ENCODE results near the gene ZNF292.
"Not testable (repeated sequence)": the region's sequence is repeated elsewhere in the genome, so short reads cannot be mapped to it uniquely, and the experiment has no call there.

The ZNF292 gene

GRCh38 chr6:87281426-87281825 is 126.1 kb downstream of the ZNF292 start:
- DNase-seq: no peak

- no peak for DNase-seq
Observed at GRCh38 chr6:87282743-87283142, 127.4 kb downstream of the ZNF292 start.

- no peak for DNase-seq
Observed at GRCh38 chr6:87283461-87283860, 128.1 kb downstream of the ZNF292 start.

DNA sequence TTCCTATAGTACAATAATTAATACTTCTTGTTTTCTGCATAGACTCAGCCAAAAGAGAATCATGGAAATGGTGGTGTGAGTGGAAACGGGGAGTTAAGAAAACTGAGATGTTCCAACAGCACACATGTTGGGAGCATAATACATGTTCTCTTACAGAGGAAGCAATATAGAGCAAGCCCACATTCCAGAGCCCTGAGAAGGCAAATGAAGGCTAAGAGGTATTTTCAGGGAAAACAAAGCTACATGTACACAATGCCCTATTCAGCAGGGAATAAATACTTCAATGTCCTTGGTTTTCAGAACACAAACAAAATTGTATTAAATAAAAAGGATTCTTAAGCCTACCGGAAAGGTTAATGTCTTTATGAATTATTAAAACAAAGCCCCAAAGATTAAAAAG is 131.9 kb downstream of the ZNF292 start:
- DNase-seq: no peak

- DNase-seq: no peak
Observed at GRCh38 chr6:87289571-87289970, 134.2 kb downstream of the ZNF292 start.

- DNase-seq: no peak
Observed at GRCh38 chr6:87291883-87292282, 136.5 kb downstream of the ZNF292 start.

DNA sequence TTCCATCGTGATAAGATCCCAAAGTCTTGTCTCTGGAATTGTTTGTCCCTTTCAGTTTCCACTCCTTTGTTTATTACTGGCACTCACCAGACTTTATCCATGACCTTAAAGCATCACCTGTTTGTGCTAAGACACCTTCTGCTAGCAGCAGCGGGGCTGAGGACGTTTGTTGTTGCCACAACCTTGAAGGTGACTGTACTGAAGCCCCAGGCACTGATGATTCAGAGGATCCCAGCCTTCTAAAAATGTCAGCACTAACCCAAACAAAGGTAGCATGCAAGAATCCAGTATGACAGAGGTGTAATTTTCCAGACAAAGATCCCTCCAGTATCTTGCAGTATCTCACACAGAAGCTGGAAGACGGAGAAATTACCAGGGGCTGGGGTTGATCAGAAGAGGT is 138.2 kb downstream of the ZNF292 start:
- no peak for DNase-seq

DNA sequence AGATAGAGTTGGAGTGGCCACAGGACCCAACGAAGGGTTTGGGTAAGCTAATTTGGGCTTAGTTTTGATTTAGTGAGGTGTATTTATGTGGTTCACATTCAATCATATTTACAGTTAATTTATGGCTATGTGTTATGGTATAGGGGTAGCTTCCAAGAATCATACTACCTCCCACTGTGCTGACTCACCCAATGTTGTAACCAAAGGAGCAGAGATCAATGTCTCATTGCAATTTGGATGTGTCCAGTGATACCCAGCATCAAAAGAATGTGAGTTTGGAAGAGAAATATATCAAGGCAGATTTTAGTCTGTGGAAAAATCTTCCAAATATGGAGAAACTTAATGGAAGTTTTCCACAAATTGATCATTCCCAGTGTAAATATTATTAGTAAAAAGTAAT is 141.8 kb downstream of the ZNF292 start:
- no peak for DNase-seq

DNA sequence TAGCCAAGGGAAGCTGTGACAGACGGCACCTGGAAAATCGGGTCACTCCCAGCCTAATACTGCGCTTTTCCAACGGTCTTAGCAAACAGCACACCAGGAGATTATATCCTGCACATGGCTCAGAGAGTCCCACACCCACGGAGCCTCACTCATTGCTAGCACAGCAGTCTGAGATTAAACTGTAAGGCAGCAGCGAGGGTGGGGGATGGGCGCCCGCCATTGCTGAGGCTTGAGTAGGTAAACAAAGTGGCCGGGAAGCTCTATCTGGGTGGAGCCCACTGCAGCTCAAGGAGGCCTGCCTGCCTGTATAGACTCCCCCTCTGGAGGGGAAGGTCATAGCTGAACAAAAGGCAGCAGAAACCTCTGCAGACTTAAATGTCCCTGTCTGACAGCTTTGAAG is 145.9 kb downstream of the ZNF292 start:
- not testable (repeated sequence) for DNase-seq

DNA sequence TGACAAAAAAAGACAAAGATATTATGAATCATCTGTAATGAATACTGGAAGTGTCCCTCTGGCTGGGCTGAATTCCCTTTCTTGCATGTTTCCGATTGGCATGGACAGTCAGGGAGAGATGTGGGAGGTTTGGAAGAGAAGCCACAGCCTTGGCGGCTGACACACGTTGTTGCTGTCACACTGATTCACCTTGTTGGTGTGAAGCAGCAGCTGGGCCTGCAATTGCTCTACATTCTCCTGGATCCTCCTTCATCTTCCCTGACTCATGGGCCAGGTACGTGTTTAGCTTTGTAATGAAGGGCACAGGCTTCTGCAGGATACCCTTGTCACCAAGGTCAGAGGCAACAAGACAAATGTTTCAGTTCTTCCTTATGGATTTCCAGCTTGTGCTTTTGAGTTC is 153.6 kb downstream of the ZNF292 start:
- DNase-seq: no peak

GRCh38 chr6:87312860-87313259 is 157.5 kb downstream of the ZNF292 start:
- DNase-seq: no peak
